GM23248 (cell line): Measurements from ENCODE around the gene CUL9.

Source experiments
- EZH2 ChIP-seq: fragments of 200-600 bp; sonication (generic); IDR thresholded peaks from 2 replicates; pipeline ENCODE4 v1.6.1; 2018; ENCODE audit warnings: antibody characterized with exemption, mild to moderate bottlenecking; ENCODE audit not compliant: insufficient read depth, poor library complexity, severe bottlenecking
- EZH2phosphoT487 ChIP-seq: fragments of 200-600 bp; sonication (generic); IDR thresholded peaks from 2 replicates; pipeline ENCODE4 v1.6.1; 2018; ENCODE audit warnings: antibody characterized with exemption, moderate library complexity, mild to moderate bottlenecking, low read depth; ENCODE audit not compliant: insufficient read depth

GRCh38 chr6:43170417-43170930 lies 11.5 kb upstream of the CUL9 start:
- TF ChIP-seq EZH2phosphoT487 = no peak
- no peak for TF ChIP-seq EZH2
